ENCODE measurements around the gene UBA3.

Gene UBA3

GRCh38 chr3:69080233-69080920 lies at the start of gene UBA3:
TSS of gene UBA3 (minus strand) at chr3:69080365. CDS start at chr3:69080353, 12 bp downstream.
- TF ChIP-seq GATA2 (IDR thresholded peaks at IDR 0.05; ENCODE audit: low read depth, low read length) (no peak), GATA3 (IDR thresholded peaks at IDR 0.05; ENCODE audit: low read depth, low read length) (no peak)

GRCh38 chr3:69129531-69129930 lies 49.4 kb upstream of the UBA3 start:
- no peak for TF ChIP-seq GATA2 (IDR thresholded peaks at IDR 0.05; ENCODE audit: low read depth, low read length)
- TF ChIP-seq GATA3 (IDR thresholded peaks at IDR 0.05; ENCODE audit: low read depth, low read length): no peak

GRCh38 chr3:69128509-69128908 lies 48.3 kb upstream of the UBA3 start:
- TF ChIP-seq GATA2 (IDR thresholded peaks at IDR 0.05; ENCODE audit: low read depth, low read length) (no peak), GATA3 (IDR thresholded peaks at IDR 0.05; ENCODE audit: low read depth, low read length) (no peak)

DNA sequence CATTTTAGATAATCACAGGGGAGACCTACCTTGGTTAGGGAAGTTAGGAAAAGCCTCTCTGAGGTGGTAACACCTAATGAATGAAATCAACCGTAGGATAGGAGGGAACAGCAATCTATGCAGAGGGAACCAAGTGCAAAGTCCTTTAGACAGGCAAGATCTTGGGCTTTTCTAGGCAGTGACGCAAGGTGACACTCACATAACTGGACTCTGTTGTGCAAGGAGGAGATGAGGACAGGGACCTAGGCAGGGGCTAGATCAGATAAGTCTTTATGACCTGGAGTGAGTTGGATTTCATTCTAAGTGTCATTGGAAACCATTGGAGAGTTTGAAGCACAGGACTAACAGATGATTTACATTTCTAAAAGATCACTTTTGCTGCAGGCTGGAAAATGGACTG lies 46.8 kb upstream of the UBA3 start:
- TF ChIP-seq GATA3 (IDR thresholded peaks at IDR 0.05; ENCODE audit: low read depth, low read length): no peak
- no peak for TF ChIP-seq GATA2 (IDR thresholded peaks at IDR 0.05; ENCODE audit: low read depth, low read length)

DNA sequence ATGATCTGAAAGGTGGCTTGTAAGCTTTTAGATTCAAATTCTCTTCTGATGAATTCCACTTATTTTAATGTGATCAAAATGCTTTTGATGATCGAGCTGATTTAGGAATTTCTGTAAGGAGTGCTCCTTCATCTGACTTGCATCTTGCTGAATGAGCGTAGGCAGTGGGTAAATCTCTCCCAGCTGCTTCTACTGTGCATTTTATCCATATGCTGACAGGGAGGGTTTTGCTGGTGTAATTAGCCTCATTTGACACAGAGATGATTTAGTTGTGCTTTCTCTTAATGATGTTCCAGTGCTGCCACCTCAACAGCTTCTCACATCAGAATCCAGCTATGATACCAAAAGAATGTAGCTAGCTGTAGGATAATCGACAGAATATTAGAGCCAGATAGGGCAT lies 46.1 kb upstream of the UBA3 start:
- TF ChIP-seq GATA3 (IDR thresholded peaks at IDR 0.05; ENCODE audit: low read depth, low read length): no peak
- TF ChIP-seq GATA2 (IDR thresholded peaks at IDR 0.05; ENCODE audit: low read depth, low read length): no peak

DNA sequence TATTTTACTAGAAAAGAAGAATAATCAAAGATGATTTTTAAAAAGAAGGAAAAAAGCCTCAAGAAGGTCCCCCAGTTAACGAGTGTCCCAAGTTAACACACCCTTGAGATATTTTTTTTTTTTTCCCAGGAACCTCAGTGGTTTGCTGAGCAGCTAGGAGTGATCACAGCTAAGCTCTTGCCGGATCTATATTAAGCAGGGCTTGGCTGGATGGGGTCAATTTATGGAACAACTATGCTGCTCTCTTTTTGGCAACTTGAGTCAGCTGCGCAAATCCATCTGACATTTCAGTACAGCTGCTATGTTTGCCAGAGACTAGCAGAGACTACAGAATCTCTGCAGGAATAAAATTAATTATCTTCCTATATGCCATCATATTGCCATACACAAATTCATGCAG lies 42.2 kb upstream of the UBA3 start, which contains the start of gene LMOD3:
TSS of gene LMOD3 (minus strand) at position 193 of the 400 bp plus-strand sequence. CDS start 209 bp downstream, outside the sequence.
- no peak for TF ChIP-seq GATA2 (IDR thresholded peaks at IDR 0.05; ENCODE audit: low read depth, low read length)
- no peak for TF ChIP-seq GATA3 (IDR thresholded peaks at IDR 0.05; ENCODE audit: low read depth, low read length)

DNA sequence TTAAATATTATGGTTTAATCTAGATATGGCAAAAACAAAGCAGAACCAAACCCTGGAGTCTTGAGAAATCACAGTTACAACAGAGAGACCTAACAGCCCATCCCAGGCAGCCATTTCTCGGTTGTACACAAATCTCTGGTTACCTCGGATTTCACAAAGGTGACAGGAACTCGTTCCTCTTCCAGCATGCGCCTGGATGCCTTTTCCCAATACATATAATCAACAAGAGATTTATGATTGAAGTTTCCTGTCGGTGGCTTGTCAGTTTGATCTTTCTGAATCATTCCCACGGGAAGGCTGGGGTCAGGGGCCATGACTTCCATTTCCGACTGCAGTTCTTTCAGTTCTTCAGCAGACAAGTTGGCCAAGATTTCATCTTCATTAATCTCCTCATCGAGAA lies 41.8 kb upstream of the UBA3 start:
- TF ChIP-seq GATA2 (IDR thresholded peaks at IDR 0.05; ENCODE audit: low read depth, low read length) (no peak), GATA3 (IDR thresholded peaks at IDR 0.05; ENCODE audit: low read depth, low read length) (no peak)

- TF ChIP-seq GATA3 (IDR thresholded peaks at IDR 0.05; ENCODE audit: low read depth, low read length) (no peak), GATA2 (IDR thresholded peaks at IDR 0.05; ENCODE audit: low read depth, low read length) (no peak)
These were observed 41.3 kb upstream of the UBA3 start for GRCh38 chr3:69121513-69121912.

DNA sequence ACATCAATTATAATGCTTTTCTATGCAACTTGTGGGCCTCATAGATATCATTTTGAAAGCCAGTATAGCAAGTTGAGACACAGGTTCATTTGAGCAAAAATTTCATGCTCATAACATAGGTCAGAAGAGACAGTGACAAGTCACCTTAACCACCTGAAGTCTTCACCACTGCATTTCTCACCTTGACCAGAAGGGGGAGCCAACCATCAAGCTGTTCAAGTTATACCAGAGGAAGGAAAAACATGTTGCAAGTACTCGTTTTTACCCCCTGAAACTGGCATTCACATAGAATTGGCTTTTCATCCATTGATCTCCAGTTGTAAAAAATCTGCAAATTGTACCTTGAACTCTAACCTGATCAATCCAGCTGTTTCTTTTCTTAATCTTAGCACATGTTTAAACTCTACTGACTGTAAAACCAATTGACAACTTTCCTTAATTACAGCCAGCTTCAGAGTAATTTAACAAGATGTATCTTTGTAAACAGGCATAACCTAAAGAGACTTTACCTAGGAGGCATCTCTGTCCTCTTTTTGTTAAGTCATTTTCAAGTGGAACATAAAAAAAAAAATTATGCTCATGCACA lies 40.8 kb upstream of the UBA3 start:
- TF ChIP-seq GATA2 (IDR thresholded peaks at IDR 0.05; ENCODE audit: low read depth, low read length): no peak
- no peak for TF ChIP-seq GATA3 (IDR thresholded peaks at IDR 0.05; ENCODE audit: low read depth, low read length)

- no peak for TF ChIP-seq GATA2 (IDR thresholded peaks at IDR 0.05; ENCODE audit: low read depth, low read length)
- no peak for TF ChIP-seq GATA3 (IDR thresholded peaks at IDR 0.05; ENCODE audit: low read depth, low read length)
These were observed 39.5 kb upstream of the UBA3 start for GRCh38 chr3:69119681-69120080.

GRCh38 chr3:69119138-69119537 lies 39.0 kb upstream of the UBA3 start:
- TF ChIP-seq GATA3 (IDR thresholded peaks at IDR 0.05; ENCODE audit: low read depth, low read length): no peak
- no peak for TF ChIP-seq GATA2 (IDR thresholded peaks at IDR 0.05; ENCODE audit: low read depth, low read length)

DNA sequence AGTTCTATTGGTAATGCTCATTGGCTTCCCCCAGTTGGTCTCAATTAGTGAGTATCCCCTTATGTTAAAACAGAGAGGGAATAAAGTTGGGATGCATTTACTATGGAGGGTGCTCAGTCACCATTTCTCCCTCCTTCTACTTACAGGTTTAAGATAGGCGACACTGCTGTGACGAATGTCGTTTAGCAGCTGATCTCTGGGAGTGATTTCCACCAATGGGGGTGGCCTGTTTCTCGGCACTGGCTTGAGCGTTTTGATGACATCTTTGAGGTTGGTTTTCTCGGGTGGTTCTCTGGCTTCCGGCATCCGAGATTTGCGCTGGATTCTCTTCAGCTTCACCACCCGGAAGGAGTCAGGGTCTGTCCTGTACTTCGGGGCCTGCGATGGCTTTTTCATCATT lies 38.4 kb upstream of the UBA3 start:
- no peak for TF ChIP-seq GATA3 (IDR thresholded peaks at IDR 0.05; ENCODE audit: low read depth, low read length)
- TF ChIP-seq GATA2 (IDR thresholded peaks at IDR 0.05; ENCODE audit: low read depth, low read length): no peak

DNA sequence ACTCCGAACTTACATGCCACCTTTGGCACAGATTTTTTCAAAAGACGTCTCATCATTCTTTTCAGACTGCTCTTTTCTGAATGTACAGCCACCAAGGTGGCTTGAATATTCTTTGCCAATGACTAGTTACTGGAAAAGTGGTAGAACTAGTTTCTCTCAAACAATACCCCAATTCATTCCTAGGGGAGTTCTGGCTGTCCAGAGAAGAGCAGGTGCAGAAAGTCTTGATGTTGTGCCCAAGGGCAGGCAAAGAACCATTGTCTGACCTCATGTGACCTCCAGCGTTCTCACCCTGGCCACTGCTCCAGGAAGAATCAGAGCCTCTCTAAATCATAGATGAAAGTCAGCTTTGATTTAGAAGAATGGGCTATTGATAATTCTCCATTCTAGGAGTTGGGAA lies 36.7 kb upstream of the UBA3 start:
- TF ChIP-seq GATA2 (IDR thresholded peaks at IDR 0.05; ENCODE audit: low read depth, low read length): no peak
- TF ChIP-seq GATA3 (IDR thresholded peaks at IDR 0.05; ENCODE audit: low read depth, low read length): no peak

GRCh38 chr3:69116162-69116561 lies 36.0 kb upstream of the UBA3 start:
- no peak for TF ChIP-seq GATA3 (IDR thresholded peaks at IDR 0.05; ENCODE audit: low read depth, low read length)
- TF ChIP-seq GATA2 (IDR thresholded peaks at IDR 0.05; ENCODE audit: low read depth, low read length): no peak

DNA sequence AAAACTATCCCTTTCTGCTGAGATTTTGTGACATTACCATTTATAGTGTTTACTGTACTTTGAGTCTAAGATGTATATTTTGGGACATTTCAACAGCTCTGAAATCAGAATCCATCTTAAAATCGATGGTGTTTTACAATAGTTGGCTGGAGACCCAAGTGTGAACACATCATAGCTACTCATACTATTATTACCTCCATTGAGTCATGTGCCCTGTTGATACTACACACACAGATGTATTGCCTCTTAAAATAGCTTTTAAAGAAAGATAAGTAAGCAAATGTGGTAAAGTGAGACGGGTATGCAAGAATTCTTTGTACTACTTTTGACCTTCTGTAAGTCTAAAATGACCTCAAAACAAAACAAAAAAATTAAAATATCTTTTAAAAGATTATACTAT lies 35.6 kb upstream of the UBA3 start:
- TF ChIP-seq GATA2 (IDR thresholded peaks at IDR 0.05; ENCODE audit: low read depth, low read length) (no peak), GATA3 (IDR thresholded peaks at IDR 0.05; ENCODE audit: low read depth, low read length) (no peak)

Data from SH-SY5Y (cell line).